ENCODE data around the gene FKBP14.
"Not testable (repeated sequence)": the region's sequence is repeated elsewhere in the genome, so short reads cannot be mapped to it uniquely, and the experiment has no call there.

The FKBP14 gene

DNA sequence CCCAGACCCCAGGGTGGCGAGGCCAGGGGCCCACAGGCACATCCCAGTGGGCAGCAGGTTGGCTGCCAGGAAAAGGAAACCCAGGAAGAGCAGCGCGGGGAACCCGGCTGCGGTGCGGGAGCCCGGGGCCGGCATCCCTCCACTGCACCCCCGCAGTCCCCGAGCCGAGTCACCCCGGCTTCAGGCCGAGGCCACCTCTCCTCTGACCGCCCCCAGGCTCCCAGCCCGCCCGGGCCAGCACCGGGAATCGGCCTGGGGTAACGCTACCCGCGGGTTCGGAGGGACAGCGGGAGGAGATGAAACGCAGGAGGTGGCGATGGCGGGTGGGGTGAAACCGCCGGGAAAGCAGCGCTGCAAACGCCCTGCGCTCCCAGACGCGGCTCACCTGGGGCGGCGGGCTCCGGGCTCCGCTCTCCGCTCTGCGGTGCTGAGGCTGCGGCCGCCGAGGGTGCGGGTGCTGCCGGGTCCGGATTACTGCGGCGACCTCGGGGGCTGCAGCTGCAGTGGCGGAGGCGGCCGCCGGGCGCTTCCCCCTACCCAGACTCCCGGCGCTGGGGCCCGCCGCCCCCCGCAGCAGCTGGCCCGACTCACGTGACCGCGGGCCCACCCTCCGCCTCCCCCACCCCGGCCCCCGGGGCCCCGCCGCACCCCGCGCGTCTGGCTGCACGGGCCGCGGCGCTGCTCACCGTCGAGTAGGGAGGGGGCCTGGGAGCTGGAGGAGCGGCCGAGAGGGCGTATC is 37.1 kb downstream of the FKBP14 start, which contains the start of gene SCRN1:
Gene SCRN1 (minus strand): TSS at position 545 of the 739 bp plus-strand sequence. CDS start 20,734 bp downstream, outside the sequence.
- DNase-seq = peak; percentile 18 to 35

DNA sequence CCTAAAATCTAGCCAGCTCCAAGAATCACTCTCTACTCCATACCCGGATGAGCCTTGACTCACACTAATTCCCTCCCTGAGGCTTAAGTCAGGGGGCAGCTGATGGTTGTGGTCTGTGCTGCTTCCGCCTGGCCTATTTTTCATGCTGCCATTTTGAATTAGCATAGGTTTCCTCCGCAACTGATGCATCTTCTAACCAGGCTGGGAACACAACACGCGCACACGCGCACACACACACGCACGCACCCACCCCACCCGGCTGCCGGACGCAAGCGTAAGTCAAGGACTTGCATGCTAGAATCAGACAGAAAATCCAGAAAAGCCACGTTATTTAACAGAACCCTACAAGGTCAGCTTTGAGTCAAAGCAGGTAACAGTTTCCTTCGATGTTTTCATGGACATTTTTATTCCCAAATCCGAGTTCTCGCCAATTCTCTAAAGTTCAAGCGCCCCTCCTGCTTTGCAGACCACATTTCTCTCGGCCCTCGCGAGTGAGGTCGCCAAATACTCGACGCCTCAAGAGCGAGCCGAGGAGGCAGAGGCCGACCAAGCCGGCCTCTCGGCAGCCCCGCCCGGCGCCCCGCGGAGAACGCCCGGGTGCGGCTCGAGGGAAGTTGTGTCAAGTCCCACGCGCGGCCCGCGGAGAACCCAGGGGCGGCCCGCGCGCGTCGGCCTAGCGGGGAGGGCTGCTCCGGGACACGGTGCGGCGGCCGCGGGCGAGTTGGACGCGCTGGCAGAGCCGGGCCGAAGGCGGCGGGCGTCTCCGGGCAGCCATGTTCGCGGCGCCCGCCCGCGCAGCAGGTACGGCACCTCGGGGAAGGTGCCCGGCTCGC is 37.9 kb downstream of the FKBP14 start:
- DNase-seq = peak; percentile 20 to 37

DNA sequence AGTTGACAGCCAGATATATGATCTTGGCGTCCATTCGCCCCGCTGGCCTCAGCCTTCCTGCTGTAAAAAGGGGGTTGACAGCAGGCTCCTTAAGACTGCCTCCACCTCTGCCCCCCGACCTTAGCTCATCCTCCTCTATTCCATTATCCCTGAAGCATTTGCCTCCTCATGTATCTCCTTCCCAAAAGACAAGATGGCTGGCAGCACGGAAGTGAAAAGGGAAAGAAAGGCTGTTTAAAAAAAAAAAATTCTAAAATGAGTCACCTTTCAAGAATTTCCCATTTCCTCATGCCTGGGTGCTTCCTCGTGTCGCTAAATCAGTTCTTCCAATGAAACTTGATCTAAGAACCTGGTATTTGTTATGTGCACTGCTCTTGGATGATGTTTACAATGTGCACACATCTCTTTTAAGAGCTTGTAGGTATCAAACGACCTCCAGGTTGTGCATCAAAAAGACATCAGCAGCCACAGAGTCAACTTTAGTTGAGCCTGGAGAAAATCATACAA is 38.6 kb downstream of the FKBP14 start:
- DNase-seq = no peak

DNA sequence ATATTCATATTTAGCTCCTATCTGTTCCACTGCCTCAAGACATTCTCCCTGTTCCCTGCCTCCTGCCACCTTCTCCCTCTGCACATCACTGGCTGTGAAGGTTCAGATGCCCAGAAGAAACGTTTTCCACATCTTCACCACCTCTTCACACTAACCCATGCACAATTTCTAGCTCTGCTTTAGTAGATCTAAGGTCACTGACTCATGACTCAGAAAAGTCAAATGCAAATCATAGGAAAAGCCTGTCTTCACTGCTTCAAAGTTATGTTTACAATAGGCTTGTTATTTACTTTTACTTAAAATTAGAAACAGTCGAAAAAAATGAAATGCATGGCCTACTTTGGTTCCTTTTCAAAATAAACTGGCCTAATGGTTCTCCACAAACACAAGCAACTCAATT is 39.4 kb downstream of the FKBP14 start:
- DNase-seq = no peak

DNA sequence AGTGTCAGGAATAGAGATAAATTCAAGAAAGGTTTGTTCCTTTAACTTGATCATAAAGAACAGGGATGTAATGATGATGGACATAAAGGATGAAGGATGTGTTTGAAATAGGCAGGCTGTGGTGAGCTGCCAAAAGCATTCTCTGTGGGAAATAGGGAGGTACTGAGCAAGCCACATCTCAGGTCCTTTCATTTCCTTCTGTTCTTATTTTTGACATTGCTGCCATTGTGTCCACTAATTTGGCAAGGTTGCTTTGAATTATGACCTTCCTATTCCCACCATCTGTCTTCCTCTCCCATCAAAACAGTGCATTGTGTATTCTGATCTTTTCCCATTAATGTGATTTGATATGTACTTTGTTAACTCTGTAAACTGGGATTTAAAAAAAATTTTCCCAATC is 46.4 kb downstream of the FKBP14 start:
- DNase-seq = no peak

DNA sequence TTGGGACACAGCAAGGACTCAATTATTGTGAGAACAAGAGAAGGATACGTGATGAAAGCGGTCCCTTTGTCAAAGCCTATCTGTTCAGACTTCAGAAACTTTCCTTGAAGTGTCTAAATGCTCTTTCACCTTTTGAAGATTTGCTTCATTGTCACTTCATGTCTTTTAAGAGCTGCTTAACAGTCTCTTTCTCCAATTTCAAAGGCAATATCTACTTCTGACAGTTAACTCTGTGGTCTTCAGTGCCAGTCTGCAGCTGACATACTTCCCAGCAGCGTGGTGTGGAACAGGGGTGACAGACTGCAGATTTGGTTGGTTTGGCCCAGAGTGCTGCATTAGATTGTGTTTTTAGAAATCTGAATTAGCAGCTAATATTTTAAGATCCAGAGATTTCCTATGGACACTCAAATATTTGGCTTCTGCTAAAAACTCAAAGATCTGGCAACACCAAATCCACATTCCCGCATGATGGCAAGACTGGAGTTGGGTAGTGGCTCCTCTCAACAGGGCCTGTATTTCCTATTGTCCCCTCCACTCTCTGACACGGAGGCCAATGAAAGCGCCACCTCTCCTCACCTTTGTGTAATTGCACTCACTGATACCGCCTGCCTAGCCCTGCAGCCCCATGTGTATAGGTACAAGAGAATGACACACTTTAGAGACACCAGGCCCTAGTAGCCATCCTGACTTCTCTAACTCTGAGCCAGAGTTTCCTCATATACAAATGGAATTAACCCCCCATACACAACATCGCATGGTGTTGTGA is 48.4 kb downstream of the FKBP14 start:
- no peak for DNase-seq

DNA sequence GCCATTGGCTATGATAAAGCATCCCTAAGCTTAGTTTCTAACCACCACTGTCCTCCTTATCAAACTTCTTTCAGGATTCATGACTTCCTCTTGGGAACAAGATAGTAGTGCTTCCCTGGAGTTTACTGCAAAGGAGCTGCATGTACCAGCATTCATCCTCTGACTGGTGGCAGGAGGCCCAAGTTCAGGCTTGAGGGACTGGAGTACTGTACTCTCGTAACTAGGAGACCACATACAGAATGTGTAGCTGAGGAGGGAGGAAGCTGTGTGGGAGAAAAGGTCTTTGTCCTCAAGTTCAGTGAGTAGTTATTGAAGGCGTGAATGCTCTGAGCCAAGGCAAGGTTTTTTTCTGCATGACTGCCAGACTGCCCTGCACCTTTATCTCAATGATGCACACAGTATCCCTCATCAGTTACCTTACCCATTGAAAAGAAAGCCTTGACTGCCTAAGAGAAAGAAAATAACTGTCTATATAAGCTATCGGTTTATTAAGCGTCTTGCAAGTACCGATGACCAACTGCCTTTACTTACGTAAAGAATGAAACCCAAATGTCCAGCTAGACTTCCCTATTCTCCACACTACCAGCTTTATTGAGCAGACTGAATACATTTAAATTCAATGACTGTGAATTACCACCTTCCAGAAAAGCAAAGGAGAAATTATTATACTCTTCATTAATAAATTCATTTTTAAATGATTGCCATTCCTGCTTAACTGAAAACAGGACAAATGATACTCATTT is 49.7 kb downstream of the FKBP14 start:
- DNase-seq = no peak

DNA sequence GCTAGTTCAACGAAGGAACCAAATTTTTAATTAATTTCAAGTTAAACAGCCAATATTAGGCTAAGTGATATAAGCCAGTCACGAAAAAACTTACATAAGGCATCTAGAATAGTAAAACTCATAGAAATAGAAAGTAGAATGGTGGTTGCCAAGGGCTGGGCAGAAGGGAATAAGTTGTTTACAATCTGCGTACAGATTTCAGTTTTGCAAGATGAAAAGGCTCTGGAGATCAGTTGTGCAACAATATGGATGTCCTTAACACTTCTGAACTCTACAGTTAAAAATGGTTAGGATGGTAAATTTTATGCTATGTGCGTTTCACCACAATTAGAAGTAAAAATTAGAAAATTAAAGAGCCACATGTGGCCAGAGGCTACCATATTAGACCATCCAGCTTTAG is 50.2 kb downstream of the FKBP14 start:
- DNase-seq = no peak

DNA sequence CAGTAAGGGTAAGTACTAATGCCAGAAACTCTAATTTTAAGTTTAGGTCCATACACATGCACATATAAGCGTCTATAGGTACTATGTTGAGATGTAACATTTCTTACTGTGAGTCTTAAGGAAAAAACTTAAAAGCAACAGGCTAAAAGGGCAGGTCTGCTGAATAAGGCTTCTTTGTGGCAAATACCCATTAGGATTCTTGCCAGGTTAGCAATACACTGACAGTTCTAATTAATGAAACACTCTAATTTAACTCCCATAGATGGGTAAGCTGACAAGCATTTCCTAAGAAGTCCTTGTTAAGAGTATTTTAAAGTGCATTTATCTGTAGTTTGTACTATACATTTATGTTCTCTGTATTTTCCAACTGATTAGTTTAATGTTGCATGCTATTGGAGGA is 50.9 kb downstream of the FKBP14 start:
- no peak for DNase-seq

DNA sequence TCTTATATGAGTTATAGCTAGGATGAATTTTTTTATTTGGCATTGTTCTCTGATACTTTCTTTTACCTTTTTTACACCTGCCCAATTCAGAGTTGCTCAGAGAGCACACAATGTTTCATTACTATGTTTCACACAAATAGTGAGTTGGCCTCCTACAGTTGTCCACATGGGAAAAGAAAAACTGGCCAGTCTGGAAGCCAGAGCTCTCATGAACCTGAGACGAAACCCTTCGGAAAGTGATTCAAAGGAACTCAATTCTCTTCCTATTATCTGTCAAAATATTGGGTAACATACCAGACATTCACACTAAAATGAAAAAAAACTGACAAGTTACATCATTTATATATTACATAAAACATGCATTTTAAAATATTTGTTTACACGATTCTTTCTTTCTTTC is 52.2 kb downstream of the FKBP14 start:
- DNase-seq = no peak

DNA sequence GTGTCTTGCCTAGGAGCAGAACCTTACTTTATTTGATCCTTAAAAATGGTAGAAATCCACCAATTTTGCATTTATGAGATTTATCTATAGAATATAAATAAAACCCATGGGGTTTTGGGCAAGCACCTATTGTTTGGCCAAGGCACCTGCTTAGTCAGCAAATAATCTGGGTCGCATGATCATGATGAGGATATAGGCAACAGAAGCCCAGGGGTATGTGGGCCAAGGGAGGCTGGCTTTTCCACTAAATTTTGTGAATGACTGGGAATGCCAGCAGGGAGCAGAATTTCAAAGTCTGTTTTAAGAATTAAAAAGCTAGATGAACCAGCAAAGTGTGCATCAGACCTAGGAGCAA is 54.2 kb downstream of the FKBP14 start:
- no peak for DNase-seq

DNA sequence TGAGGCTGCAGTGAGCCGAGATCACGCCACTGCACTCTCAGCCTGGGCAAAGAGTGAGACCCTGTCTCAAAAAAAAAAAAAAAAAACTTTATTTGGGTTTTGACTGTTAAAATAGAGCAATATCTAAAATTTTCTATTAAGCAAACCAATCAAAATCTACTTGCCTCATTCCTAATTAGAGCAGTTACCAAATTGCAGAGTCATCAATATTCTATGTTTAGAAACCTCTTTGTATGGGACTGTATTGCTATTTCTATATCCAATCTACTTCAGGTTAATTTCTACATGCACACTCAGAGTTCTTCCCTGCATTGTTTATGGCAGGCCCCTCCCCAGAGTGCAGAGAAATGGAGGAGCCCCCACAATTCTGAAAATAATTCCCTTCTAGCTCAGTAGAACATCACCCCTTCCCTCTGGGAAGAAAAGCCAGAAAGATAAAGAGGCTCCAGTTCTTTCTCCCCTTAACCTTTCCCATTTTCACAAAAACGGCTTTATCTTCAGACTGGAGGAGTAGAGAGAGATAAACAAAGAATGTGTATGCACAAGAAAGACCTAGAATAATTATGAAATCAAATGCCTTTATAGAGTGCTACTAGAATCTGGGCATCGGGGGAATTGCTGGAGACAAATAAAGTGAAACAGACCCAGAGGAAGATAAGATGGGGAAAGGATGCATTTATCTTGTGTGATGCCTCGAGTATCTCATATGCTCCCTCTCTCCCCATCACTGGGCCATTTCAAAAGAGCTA is 54.8 kb downstream of the FKBP14 start:
- DNase-seq = no peak

DNA sequence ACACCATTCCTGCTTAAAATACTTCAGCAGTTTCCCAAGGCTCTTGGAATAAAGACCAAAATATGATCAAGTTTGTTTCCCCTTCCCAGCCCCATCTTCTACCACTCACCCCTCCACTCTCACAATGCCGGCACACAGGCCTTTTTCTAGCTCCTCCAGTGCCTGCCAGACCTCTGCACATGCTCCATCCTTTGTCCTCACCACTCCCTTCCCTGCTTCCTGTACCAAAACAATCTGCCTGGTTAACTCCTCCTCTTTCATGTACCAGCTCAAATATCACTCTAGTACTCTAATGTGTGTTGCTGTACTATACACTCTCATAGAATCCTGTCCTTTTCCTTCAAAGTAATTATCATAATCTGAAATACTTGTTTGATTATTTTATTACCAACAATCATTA is 56.3 kb downstream of the FKBP14 start:
- no peak for DNase-seq

DNA sequence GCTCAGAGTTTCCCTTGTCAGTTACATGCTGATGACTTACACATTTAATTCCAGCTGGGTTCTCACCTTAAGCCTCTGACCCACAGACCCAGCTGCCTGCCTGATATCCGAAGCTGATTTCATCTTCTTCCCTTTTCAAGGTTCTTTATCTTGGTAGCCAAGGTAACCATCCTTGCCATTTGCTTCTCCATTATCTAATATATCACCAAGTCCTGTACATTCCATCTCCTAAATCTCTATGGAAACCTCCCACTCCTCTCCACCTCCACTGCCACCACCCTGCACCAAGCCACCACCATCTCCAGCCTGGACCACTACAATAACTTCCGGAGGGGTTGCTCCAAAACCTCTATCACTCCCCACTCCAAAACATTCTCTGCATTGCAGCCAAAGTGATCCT is 56.8 kb downstream of the FKBP14 start:
- no peak for DNase-seq

DNA sequence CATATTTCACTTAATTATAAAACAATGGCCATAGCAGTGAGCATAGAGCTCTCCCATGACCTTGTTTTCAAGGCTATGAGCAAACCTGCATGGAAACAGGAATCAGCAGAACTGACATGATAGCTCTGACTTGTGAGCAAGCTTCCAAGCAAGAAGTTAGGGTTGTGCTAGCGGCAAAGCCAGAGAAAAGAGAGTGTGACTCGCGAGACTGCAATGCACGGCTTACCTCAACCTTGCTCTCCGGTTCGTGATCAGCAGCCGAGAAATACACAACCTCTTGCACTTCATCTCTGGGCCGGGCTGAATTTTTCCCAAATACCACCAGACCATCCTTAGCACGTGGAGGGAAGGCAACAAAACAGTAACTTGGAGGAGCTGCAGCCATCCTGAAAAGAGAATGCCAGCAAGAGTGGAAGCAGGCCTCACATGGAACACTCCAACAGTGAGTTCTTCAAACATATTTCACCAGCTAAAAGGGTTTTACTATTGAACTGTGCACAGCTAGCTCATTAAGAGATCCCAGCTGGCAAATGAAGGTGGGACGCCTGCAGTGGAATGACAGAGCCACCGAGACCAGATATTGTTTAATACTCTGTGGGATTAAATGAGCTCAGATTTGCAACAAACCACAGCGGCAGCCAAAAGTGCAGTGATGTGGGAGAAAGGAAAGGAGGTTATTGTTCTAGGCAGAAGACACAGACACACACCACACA is 57.7 kb downstream of the FKBP14 start:
- DNase-seq = no peak

DNA sequence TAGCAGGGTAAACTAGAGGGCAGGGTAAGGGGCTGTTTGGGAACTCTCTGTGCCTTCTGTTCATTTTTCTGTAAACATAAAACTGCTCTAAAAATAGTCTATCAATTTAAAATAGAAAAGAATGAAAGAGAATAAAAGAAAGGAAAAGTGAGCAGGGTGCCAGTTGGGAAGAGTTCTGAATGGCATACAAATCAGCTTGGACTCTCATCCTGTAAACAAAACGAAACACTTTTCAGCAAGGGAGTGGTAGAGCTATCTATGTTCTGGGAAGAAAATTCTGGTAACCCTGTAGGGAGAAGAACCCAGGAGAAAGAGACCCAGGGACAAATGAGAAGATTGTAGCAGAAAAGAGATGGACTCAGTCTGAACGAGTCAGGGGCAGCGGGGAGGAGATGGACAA is 61.5 kb downstream of the FKBP14 start:
- no peak for DNase-seq

DNA sequence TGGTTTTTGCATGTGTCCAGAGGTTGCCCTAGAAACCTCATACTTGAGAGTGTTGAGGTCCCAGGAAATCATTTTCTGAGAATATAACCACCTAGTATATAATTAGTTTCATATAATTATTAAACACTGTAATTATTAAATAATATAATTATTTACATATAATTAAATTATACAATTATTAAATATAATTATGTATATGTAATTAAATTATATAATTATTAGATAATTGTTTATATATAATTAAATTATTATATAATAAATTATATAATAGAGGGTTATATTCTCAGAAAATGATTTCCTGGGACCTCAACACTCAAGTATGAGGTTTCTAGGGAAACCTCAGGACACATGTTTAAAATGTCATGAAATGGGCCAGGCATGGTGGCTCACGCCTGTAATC is 64.5 kb downstream of the FKBP14 start:
- DNase-seq = no peak

DNA sequence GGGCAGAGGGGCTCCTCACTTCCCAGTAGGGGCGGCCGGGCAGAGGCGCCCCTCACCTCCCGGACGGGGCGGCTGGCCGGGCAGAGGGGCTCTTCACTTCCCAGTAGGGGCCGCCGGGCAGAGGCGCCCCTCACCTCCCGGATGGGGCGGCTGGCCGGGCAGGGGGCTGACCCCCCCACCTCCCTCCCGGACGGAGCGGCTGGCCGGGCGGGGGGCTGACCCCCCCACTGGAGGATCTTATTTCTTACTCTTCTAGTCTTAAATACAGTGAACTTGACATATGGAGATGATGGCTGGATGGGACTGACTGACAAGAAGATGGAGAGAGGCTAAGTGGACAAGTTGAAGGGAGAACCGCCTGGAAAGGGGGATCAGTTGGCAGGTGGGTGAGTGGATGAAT is 64.9 kb downstream of the FKBP14 start:
- DNase-seq = not testable (repeated sequence)
